GM19328 (cell line): ENCODE measurements around the gene CLIP1.
"Not testable (repeated sequence)": the region's sequence is repeated elsewhere in the genome, so short reads cannot be mapped to it uniquely, and the experiment has no call there.

Experiments used
- ATAC-seq: cut with Tn5 transposase; IDR thresholded peaks from one replicate; pipeline ENCODE4 v1.9.1; 2021; ENCODE audit warnings: mild to moderate bottlenecking, moderate library complexity; ENCODE audit not compliant: unreplicated experiment

Gene CLIP1

DNA sequence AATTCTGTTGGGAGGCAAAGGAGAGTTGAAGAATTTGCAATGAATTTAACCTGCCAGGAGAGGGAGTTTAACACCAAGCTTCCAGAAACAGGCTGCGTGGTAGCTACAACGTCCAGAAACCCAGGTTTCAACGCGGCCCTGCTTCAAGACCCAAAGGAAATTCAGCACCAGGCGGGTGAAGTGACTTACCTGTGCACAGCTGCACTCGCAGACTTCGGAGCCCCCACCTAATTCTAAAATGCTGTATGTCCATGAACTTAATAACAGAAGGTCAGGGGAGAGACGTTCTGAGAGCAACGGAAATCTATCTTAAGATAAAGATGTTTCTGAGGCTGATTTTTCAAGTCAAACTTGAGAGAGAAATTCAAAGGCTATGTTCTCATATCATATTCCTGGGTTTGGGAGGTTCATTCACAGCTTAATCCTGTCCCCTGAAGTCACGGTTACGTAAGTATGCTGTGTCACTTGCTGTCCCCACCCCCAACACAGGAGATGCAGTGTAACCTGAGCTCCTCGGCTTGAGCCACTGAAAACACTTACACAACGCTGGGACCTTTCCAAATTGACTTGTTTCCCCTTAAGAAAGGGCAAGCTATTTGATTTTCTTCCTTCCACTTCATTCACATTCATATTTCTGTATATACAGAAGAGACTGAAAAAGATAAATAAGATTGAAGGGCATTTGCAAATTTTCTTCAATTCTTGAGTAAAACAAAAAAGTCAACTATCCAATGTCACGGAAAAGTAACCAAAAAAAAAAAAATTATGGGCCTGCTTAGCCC lies 22.7 kb downstream of the CLIP1 start:
- ATAC-seq: no peak

- no peak for ATAC-seq
Measured at GRCh38 chr12:122399254-122399591, 23.2 kb downstream of the CLIP1 start.

- ATAC-seq: not testable (repeated sequence)
Measured at GRCh38 chr12:122397981-122398380, 24.5 kb downstream of the CLIP1 start.

- no peak for ATAC-seq
Measured at GRCh38 chr12:122395319-122395718, 27.1 kb downstream of the CLIP1 start.

GRCh38 chr12:122394626-122395194 lies 27.8 kb downstream of the CLIP1 start:
- no peak for ATAC-seq

DNA sequence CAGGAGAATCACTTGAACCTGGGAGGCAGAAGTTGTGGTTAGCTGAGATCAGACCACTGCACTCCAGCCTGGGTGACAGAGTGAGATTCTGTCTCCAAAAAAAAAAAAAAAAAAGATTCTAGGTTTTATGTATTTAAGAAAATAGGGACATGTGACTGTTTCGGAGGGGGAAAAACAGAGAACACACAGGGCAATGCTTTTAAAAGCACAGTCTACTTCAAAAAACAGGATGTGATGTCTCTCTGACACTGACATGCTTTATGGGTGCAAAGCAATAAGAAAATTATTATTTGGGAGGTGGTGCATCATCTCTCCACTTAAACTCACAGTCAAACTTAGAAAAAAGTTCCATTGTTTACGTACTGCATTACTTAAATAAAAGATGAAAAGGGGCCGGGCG lies 28.7 kb downstream of the CLIP1 start:
- no peak for ATAC-seq

DNA sequence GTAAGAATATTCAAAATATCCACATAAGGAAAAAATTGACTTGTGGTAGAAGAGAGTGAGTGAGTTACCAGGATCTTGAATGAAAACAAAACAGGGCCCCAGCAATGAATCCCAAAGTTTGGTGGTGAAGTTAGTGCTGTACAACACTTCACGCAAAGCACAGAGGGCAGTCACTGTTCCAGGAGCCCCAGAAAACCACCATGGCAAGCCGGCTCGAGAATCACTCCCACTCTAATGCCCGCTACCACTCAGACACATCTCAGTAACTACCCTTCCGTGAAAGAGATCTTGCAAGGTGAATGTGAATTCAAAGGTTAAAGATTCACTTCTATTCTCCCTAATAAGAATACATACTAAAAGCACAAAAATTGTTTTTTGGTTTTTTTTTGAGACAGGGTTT lies 30.1 kb downstream of the CLIP1 start:
- no peak for ATAC-seq

DNA sequence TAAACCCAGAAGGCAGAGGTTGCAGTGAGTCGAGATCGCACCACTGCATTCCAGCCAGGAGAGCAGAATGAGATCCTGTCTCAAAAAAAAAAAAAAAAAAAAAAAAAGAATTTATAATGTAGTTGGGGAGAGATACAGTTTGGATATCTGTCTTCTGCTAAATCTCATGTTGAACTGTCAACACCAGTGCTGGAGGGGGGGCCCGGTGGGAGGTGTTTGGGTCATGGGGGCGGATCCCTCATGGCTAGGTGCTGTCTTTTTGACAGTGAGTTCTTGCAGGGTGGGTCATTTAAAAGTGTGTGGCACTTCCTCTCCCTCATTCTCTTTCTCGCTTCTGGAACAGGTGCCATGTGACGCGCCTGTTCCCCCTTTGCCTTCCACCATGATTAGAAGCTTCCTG lies 32.8 kb downstream of the CLIP1 start:
- ATAC-seq: no peak

DNA sequence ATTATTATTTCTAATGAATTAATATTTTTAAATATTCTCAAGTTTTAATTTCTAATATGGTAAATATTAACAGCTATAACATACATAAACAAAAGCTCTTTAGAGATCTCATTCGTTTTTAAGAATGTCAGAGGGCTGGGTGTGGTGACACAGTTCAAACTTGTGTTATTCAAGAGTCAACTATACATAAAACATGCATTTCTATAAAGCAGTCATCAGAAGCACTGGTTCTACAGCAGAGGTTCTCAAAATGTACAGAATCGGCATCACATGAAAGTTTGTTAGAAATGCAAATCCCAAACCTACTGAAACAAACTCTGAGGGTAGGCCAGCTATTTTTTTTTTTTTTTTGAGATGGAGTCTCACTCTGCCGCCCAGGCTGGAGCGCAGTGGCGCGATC lies 34.6 kb downstream of the CLIP1 start:
- no peak for ATAC-seq

DNA sequence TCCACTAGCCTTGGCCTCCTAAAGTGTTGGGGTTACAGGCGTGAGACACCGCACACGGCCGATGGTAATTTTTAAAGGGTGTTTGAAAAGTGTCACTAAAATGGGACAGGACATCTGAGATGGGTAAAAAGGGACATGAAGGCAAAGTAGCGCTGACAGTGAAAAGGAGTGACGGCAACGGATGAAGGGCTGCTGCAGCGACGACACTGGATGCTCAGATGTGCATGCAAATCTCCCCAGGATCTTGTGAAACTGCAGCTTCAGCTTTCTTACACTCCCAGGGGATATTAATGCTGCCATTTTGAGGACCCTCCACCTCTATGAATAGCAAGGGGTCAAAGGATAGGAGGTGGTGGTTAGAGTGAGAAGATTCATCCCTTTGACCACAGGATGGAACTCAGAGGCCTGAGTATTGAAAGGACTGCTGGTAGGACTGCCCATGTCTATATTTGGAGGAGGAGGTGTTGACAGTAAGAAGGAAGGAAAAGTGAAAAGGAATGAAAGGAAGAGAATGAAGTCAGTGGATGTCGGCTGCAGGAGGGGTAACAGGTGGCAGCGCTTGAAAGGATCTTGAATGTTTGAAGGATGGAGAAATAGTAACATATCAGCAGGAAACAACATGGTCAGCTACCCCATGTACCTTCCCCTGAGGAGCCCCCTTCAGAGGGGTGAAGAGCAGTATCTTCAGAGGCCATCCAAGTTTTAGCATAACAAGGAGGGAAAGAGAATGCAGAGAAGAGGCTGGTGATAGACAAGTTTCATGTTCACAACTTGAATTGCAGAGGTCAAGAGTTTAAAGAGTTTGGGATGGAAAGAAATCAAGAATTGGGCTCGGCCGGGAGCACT lies 37.1 kb downstream of the CLIP1 start:
- ATAC-seq: no peak

DNA sequence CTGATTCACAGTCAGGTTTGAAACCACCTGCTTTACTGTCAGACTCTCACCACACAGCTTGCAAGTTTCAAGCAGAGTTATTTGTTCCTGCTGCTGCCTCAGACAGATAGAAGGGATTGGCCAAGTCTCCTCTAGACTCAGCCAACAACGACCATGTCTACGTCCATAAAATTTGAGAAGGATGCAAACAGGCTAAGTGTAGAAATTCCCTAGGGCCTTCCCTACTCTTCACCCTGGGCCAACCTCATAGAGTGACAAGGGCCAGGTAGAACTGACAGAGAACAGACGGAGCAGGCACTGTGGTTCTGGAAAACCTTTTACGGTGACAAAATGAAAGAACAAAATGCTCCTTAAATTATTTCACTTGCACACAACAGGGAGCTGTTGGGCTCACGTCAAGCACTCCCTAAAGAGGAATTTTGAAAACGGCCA lies 39.5 kb downstream of the CLIP1 start:
- ATAC-seq: no peak

- no peak for ATAC-seq
Measured at GRCh38 chr12:122381021-122381420, 41.4 kb downstream of the CLIP1 start.

GRCh38 chr12:122376751-122377150 lies 45.7 kb downstream of the CLIP1 start:
- ATAC-seq: not testable (repeated sequence)

DNA sequence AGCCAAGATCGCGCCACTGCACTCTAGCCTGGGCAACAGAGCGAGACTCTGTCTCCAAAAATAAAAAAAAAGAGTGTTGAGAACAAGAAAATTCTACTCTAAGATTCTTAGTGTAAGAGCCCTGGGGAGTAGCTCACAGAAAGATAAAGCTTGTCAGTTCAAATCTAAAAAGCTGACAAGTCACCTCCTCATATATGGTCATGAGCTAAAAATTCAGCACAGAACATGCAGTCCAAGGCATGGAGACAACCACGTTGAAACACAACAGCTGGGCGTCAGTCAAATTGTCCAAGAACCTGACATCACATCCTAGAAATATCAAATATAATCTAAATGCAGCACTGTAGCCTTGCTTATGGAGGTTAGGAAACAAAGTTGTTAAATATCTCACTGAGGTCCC lies 47.8 kb downstream of the CLIP1 start:
- ATAC-seq: no peak

GRCh38 chr12:122371475-122372045 lies 50.9 kb downstream of the CLIP1 start:
- no peak for ATAC-seq

DNA sequence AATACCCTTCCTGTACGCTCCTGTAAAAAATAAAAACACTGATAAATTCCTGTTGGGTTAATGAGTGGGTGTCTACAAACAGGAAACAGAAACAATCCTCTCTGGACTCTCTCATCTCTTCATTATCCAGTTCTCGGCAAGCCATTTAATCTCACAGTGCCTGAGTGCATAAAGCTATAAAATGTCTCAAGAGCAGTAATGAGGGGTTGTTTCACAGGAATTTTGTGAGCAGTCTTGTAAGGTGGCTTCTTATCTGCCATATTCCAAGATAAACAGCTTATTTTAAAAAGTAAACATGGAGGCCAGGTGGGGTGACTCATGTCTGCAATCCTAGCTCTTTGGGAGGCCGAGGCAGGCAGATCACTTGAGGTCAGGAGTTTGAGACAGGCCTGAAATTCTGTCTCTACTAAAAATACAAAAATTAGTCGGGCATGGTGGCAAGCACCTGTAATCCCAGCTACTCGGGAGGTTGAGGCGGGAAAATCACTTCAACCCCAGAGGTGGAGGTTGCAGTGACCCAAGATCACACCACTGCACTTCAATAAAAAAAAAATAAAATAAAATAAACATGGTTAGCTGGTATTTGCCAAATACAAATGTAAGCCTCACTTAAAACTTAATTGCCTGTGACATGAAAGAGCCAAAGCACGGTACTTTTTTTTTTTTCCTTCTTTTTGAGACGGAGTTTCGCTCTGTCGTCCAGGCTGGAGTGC lies 54.0 kb downstream of the CLIP1 start:
- ATAC-seq: no peak

GRCh38 chr12:122367632-122368031 lies 54.8 kb downstream of the CLIP1 start:
- not testable (repeated sequence) for ATAC-seq

DNA sequence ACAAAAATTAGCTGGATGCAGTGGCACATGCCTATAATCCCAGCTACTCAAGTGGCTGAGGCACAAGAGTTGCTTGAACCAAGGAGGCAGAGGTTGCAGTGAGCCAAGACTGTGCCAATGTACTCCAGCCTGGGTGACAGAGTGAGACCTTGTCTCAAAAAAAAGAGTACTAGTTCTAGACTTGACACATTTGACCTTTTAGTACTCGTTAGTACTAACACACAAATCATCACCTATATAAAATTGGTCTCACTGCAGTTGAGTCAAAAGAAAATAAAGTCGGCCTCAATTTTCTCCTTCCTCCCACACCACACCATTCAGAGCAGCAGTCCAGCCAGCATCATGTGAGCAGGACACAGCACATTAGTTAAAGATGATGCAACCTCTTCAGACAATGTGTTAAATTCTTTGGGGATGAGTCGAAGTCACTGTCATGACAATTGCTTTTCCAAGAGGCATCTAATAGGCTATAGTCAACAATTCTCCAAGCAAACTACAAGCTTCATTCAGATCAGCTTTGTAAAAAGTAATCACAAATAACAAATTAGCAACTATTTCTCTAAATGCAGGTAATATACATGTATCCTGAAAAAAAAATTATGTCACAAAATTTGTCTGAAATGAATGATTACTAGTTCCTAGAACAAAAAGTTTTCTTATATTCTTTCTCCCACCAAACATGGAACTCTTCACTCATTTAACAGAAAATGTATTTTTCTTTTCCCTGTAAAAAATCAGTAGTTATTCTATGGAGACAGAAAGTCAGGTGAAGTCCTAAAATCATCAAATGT lies 55.6 kb downstream of the CLIP1 start:
- ATAC-seq: no peak

DNA sequence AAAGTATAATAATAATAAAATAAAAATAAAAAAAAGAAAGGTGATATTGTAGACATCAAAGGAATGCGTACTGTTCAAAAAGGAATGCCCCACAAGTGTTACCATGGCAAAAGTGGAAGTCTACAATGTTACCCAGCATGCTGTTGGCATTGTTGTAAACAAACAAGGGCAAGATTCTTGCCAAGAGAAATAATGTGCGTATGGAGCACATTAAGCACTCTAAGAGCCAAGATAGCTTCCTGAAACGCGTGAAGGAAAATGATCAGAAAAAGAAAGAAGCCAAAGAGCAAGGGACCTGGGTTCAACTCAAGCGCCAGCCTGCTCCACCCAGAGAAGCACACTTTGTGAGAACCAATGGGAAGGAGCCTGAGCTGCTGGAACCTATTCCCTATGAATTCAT lies 57.2 kb downstream of the CLIP1 start:
- ATAC-seq: not testable (repeated sequence)

- ATAC-seq: no peak
Measured at GRCh38 chr12:122363782-122364181, 58.7 kb downstream of the CLIP1 start.
